Measurements from ENCODE around the gene CAND2.

CAND2 gene

DNA sequence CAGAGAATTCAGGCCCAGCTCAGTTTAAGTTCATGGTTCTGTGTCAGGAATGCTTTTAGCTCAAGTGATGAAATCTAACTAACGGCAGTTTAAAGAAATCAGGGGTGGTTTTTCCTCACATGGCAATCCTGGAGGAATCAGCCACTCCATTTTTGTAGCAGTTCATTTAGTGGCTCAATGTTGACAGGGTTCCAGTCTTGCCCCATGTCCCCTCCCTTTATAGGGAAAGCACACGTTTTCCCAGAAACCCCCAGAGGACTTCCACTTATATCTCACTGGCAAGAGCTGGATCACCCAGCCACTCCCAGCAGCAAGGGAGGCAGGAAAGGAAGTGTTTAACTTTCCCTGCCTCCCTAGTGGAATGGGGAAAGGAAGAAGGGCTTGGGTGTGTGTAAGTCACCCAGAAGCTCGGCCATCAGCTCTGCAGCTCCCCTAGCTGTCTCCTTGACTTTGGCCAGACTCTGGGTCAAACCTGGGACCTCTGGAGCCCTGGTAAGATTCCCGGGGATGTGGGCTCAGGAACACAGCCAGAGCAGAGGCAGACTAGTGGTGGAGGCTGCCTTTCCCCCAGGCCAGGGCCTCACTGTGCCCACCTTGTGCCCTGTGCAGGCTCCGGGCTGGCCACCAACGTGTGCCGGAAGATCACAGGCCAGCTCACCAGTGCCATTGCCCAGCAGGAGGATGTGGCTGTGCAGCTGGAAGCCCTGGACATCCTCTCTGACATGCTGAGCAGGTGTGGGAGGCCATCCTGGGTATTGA, 11.3 kb downstream of the CAND2 start:
- no peak for DNase-seq

DNA sequence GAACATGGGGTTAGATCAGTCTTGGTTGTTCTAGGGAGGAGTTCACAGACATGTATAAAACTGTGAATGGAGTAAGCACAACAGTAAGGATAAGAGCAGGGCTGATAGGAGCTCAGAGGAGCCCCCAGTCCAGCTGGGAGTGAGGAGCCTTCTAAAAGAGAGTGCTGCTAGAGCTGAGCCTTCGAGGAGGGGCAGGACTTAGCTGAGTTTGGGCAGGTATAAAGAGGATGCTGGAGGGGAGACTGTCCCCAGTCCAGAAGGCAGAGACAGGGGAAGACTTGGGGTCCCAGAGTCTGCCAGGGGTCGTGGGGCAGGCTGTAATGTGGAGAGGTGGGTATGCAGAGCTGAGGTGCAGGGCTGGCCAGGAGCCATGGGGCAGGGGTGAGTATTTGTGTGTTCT, 12.1 kb downstream of the CAND2 start:
- DNase-seq: no peak

DNA sequence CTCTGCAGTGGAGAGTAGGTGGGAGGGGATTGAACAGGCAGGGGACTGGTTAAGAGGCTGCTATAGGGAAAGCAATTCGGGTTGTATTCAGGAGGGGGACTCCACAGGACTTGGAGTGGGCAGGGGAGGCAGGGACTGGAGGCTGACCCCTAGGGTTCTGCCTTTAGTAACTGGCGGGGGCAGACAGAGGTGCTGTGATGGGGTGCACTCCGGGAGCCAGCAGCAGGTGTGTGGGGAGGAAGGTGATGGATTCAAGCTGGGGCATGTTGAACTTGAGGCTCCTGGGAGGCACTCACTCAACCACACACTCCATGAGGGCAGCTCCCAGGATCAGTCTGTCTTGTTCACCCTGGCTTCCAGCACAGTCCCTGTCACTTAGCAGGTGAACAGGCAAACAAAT, 12.5 kb downstream of the CAND2 start:
- DNase-seq: no peak

DNA sequence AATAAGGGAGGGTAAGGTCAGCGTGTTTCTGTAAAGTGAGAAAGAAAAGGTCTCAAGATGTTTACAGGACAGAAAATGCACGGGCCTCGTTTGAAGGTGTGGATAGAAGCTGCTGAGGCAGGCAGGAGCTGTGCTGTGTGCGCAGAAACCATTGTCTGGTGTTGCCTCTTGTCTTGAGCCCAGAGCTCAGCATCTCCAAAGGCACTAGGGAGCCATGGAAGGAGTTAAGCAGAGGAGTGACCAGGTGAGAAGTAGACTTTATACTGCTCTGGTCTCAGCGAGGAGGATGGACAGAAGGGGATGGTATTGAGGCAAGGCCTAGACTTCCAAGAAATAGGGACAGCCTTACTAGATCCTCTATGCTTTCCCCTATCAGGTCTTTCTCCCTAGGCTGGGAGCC, 13.0 kb downstream of the CAND2 start:
- no peak for DNase-seq

DNA sequence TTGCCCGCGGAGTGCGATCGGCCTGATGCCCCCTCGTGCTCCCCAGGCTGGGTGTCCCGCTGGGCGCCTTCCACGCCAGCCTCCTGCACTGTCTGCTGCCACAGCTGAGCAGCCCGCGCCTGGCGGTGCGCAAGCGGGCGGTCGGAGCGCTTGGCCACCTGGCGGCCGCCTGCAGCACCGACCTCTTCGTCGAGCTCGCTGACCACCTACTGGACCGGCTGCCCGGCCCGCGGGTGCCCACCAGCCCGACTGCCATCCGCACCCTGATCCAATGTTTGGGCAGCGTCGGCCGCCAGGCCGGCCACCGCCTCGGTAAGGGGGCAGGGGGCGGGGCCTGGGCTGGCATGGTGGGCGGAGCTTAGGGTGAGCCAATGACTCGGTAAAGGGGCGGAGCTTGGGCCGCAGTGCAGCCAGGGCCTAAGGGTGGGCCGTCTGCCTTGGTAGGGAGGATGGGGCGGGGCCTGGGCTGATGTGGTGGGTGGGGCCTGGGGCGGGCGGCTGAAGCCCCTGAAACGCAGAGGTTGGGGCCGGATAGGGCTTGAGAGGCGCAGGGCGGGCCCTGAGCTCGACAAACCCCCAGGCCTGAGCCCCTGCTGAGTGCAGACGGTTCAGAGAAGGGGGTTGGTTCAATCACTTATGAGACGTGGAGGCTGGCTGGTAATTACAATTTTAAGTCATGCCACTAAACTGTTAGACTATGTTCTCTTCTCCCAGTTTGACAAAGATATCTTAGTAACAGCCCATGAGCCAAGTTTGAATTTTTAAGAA, 13.7 kb downstream of the CAND2 start:
- DNase-seq: peak; percentile 94

DNA sequence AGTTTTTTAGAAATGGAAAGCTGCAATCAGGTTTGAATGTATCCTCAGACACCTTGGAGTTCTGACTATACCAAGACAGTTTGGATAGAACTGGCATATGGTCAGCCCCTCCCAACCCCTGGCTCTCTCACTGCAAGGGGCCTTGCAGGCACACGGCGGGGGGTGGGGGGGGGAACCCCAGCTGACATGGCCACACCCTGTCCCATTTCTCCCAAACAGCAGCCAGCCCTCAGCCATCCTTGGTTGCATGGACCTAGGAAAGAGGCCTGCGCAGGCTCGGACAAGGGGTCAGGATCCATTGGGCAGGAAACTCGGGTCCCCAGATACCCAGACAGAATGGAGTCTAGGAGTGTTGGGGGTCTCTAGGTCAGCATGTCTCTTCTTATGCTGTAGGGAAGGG, 14.5 kb downstream of the CAND2 start:
- DNase-seq: no peak

DNA sequence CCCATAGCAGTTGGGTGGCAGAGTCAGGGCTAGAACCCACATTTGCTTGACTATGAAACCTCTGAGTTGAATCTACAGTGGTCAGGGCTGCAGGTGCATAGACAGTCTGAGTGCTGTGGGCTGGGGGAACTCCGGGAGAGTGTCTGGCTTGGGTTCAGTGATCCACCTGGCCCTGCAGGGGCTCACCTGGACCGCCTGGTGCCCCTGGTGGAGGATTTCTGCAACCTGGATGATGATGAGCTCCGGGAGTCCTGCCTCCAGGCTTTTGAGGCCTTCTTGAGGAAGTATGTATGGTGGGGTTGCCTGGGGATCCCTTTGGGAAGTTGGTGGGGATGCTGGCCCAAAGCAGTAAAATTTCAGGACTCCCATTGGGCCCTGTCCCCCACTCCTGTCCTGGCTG, 16.3 kb downstream of the CAND2 start:
- DNase-seq: no peak

DNA sequence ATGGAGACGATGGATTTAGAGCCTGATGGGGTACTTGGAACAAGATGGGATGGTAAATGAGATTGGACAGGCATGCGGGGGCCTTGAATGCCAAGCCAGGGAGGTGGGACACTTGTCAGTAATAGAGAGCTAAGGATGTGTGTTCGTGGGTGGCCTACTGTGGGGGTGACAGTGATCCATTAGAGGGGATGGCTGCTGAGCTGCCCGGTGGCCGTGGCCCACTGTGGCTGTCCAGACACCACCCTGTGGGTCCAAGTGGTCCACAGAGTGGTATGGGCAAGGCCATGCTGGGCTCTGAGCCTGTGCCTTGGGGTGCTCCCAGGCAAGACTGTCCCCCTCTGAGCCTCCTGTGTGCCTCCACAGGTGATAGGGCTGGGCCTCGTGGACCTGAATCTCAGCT, 17.5 kb downstream of the CAND2 start:
- no peak for DNase-seq

DNA sequence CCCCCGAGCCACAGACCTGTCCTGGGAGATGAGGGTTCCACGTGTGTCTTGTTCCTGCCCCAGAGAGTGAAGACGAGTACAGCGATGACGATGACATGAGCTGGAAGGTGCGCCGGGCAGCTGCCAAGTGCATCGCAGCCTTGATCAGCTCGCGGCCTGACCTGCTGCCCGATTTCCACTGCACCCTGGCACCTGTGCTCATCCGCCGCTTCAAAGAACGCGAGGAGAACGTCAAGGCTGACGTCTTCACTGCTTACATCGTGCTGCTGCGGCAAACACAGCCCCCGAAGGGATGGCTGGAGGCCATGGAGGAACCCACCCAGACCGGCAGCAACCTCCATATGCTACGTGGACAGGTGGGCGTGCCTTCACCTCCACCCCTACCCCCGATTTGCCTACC, 18.6 kb downstream of the CAND2 start:
- no peak for DNase-seq

DNA sequence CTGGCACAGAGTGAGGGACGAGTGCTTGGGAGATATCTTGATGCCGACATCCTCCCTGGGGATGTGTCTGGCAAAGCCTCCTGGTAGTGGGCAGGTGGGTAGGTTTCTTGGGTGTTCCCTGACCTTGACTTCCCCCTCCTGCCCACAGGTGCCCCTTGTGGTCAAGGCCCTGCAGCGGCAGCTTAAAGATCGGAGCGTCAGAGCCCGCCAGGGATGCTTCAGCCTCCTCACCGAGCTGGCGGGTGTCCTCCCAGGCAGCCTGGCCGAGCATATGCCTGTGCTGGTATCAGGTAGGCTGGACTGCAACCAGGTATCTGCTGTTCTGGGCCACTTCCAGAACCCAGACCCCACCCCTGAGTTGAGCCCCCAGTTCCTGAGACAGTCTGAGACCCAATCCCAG, 19.2 kb downstream of the CAND2 start:
- DNase-seq: no peak

DNA sequence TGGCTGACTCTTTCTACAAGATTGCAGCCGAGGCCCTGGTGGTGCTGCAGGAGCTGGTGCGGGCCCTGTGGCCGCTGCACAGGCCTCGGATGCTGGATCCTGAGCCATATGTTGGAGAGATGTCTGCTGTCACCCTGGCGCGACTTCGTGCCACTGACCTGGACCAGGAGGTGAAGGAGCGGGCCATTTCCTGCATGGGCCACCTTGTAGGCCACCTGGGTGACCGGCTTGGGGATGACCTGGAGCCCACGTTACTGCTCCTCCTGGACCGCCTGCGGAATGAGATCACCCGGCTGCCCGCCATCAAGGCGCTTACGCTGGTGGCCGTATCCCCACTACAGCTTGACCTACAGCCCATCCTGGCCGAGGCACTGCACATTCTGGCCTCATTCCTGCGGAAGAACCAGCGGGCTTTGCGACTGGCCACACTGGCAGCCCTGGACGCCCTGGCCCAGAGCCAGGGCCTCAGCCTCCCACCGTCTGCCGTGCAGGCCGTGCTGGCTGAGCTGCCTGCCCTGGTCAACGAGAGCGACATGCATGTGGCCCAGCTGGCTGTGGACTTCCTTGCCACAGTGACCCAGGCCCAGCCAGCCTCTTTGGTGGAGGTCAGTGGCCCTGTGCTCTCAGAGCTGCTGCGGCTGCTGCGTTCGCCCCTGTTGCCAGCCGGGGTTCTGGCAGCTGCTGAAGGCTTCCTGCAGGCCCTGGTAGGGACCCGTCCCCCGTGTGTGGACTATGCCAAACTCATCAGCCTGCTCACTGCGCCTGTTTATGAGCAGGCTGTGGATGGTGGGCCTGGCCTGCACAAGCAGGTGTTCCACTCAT, 20.3 kb downstream of the CAND2 start:
- DNase-seq: no peak

DNA sequence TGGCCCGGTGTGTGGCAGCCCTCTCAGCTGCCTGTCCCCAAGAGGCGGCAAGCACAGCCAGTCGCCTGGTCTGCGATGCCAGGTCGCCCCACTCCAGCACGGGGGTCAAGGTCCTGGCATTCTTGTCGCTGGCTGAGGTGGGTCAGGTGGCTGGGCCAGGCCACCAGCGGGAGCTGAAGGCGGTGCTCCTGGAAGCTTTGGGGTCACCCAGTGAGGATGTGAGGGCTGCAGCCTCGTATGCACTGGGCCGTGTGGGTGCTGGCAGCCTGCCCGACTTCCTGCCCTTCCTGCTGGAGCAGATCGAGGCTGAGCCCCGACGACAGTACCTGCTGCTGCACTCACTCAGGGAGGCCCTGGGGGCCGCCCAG, 20.8 kb downstream of the CAND2 start:
- no peak for DNase-seq

DNA sequence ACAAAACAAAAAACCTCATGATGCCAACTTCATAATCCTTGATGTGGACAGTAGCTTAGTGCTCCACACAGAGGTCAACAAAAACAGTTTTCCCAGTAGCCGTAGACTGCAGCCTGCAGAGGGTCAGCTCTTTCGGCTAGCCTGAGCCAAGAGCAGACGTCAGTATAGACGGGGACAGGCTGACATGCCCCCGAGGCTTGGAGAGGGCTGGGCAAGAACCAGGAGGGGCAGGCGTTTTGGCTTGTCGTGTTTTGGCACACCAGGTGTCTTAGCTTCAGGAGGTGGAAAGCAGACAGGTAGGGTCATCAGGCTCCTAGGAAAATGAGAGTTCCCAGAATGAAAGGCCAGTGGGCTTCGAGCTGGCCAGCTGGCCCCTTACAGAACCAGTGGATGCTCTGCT, 21.8 kb downstream of the CAND2 start:
- no peak for DNase-seq

DNA sequence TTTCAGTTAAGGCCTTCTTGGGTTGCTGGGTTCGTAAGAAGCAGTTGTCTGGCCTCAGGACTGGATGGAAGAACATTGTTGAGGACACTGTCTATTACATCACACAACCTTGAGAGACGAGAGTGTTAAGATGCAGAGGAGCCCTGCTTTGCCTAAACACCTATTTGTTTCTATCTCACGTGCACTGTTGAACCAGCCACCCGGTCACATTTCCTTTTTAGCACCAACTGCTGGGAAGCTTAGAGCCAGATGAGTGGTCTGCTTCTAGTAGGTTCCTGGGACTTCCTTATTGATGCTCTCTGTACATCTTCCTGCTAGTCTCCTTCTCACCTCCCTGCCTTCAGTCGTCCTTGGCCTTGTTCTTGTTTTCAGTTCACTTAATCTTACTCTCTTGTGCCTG, 22.3 kb downstream of the CAND2 start:
- DNase-seq: no peak

DNA sequence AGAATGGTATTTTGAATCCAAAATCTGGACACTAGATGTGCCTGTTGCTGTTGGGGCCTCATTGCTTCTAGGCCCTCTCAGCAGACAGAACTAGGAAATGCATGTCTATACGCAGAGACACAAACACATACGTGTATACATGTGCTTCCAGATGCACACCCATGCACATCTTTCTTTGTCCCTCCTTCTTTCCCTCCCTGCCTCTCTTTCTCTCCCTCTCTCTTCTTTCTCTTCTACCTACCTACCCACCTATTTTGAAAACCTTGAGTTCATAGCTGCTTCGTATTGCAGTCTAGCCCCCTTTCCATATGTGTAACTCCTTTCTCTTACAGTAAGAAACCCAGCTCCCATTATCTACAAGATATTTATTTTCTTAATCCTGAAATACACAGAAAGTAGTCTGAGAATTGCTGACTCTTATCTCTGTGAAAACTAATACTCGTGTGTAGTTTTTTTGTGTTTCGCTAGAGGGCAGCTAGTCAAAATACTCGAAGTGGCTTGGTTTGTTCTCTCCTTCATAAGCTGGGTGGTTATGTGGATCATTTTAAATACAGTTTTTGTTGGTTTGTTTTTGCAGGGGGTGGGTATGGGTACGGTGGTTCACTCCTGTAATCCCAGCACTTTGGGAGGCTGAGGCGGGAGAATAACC, 26.4 kb downstream of the CAND2 start:
- no peak for DNase-seq

DNA sequence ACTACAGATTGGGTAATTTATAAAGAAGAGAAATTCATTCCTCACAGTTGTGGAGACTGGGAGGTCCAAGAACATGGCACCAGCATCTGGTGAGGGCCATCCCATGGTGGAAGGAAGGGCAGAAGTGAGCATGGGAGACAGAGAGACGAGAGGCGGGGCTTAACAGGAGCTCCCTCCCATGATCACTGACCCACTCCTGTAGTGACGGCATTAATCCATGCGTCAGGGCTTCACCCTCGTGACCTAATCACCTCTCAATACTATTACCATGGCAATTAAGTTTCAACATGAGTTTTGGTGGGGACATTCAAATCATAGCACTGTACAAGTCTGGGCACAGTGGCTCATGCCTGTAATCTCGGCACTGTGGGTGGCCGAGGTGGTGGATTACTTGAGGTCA, 27.8 kb downstream of the CAND2 start:
- DNase-seq: no peak

DNA sequence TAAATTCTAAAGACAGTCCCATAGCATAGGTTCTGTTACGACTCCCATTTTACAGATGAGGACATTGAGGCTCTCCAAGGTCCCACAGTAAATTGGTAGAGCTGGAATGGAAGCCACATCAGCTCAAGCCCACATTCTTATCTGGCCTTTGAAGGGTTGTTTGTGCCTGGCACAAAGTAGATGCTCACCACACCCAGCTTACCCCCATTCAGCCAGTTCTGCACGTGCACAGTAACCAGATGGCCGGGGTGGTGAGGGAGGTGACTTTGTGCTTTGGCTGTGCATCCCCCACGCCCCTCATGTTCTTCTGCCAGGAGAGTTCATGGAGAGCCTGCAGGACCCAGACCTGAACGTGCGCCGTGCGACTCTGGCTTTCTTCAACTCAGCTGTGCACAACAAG, 28.7 kb downstream of the CAND2 start:
- no peak for DNase-seq

DNA sequence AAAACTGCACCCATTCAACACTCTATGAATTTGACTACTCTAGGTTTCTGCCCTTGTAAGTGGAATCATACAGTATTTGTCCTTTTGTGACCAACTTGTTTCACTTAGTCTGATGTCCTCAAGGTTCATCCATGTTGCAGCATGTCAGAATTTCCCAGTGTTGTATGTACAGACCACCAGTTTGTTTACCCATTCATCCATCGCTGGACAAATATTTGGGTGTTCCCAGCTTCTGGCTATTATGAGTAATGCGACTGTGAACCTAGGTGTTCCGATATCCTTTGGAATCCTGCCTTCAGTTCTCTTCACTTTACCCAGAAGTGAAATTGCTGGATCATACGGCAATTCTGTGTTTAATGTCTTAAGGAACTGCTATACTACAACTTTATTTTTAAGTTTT, 32.3 kb downstream of the CAND2 start:
- no peak for DNase-seq

DNA sequence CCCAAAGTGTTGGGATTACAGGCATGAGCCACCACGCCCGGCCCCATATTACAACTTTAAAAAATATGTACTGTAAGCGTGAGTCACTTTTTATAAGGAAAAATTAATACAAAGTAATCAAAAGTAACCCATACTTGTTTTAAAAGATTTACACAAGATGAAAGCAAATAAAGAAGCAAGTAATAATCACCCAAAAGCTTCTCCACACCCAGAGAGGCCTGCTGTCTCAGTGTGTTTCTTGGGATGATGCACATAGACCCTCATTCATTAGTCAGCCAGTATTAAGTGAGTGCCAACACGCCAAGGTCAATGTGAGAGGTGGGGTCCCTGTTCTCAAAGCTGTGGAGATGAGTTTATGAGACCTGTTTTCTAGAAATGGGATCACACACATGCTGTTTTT, 32.9 kb downstream of the CAND2 start:
- DNase-seq: no peak

DNA sequence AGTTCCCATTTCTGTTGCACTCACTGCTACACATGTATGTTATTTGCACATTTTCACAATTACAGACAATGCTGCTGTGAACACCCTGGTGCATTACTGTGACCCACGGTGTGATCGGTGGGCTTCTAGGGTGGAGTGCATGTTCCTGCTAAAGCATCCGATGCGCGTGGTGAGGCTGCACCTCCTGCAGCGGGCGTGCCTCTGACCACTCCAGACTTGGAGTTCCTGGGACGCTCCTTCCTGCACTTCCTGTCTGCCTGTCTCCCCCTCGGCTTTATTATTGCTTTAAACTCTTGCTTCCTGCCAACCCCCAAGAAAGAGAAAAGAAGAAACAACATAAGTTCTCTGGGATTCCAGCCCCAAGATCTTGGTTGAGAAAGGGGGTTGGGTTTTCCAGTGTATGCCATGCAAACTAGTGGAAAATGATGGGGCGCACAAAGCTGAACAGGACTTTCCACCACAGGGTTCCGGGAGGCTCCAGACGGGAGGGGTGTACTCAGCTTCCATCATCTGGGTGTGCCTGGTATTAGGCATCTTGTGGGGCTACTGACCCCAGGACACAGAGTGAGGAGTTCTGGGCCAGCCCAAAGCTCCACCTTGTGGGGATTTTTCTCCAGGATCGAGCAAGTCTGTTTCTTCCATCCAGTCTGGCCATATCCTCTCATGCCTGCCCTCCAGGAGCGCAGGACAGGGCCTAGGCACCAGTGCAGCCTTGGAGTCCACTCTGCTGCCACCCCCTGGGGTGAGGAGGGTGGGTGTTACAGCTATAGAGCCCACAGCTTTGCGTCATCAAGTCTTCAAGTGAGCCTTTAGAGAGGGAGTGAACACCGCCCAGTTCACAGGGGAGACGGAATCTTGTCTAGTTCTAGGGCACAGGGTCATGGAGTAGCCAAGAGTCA, 33.7 kb downstream of the CAND2 start:
- DNase-seq: no peak

DNA sequence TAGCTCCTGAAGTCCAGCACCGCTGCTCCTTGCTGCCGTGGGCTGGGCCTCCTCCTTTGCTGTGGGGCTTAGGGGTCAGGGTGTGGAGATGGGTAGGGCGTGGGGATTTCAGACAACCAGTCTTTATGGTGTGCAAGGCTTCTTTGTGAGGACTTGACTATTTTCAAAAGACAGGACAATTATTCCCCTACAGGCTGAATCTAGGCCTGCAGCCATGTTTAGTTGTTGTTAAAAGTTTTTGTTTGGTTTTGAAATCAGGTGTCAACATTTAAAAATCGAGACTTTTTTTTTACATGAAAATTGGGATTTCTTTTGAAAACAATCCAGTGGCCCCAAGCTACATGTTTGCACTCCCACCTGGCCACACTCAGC, 34.3 kb downstream of the CAND2 start:
- DNase-seq: no peak

DNA sequence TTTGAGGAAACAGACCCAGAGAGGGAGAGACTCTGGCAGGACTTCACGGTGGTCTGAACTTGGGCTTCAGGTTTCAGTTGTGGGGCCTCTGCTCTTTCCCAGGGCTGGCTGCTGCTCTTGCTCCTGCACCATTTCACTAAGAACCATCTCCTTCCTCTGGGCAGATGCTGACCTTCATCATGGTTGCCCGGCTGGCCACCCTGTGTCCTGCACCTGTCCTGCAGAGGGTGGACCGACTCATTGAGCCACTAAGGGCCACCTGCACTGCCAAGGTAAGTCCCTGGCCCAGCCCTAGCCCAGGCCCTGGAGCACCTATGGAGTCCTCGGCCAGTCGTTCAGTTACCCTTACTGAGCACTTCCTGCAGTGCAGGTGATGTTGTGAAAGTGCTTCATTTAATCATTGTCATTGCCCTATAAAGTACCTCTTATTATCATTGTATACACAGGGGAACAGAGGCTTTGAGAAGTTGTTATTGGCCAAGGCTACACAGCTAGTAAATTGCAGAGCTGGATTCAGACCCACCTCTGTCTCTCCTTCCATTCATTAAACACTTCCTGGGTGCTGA, 34.9 kb downstream of the CAND2 start:
- DNase-seq: no peak

Data from CD4-positive, alpha-beta T cell treated with Interleukin-17A for 1 hour (primary cell).